Stimulated activated naive CD8-positive, alpha-beta T cell treated with anti-CD3 and anti-CD28 coated beads, Interleukin-15, Interleukin-2, amounts not matched to agents 100 U/mL and 50 U/mL, for 24 hours (primary cell): ENCODE results near the gene COL11A2.

Experiments
- ATAC-seq: fragments of 150-1000 bp; cut with Tn5 transposase; one replicate; pipeline ENCODE4 v1.10.0; 2021
- DNase-seq: peaks from one replicate; pipeline ENCODE4 v3.0.0; 2021

Gene COL11A2

GRCh38 chr6:33171880-33172687 lies 20.2 kb downstream of the COL11A2 start:
- ATAC-seq (no peak), DNase-seq (no peak)

- DNase-seq (no peak), ATAC-seq (no peak)
Observed at GRCh38 chr6:33171016-33171879, 21.0 kb downstream of the COL11A2 start.

DNA sequence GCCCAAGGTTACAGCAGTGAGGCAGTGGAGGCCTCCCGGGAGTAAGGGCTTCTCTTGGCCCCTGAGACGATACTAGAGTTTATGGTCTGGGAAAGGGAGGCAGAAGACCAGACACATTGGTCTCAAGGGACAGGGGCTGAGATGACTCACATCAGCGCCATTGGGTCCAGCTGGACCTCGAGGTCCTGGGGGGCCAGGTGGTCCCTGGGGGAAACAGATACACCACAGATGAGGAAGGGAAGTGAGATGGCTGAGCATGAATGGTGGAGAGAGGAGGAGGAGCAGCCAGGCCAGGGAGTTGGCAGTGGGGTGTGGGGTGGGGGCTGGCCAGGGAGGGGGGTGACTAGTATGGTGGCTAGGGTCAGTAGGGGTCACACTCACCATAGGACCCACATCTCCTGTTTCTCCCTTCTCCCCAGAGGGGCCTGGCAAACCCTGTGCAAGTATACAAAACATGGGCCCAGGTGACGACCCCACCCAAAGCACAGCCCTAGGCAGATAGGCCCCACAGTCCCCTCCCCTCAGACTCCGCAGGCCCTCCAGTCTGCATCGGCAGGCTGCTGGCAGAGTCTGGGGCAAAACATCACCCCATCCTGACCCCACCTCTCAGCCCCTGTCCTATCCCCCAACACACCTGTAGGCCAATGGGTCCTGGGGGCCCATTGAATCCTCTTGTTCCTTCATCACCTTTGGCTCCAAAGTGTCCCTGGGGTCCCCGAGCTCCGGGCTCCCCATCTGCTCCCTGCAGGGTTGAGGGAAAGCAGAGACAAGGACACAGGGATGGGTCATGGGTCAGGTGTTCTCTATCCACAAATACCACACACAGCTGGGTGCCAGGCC lies 21.9 kb downstream of the COL11A2 start:
- DNase-seq (no peak), ATAC-seq (peak; percentile 4)

DNA sequence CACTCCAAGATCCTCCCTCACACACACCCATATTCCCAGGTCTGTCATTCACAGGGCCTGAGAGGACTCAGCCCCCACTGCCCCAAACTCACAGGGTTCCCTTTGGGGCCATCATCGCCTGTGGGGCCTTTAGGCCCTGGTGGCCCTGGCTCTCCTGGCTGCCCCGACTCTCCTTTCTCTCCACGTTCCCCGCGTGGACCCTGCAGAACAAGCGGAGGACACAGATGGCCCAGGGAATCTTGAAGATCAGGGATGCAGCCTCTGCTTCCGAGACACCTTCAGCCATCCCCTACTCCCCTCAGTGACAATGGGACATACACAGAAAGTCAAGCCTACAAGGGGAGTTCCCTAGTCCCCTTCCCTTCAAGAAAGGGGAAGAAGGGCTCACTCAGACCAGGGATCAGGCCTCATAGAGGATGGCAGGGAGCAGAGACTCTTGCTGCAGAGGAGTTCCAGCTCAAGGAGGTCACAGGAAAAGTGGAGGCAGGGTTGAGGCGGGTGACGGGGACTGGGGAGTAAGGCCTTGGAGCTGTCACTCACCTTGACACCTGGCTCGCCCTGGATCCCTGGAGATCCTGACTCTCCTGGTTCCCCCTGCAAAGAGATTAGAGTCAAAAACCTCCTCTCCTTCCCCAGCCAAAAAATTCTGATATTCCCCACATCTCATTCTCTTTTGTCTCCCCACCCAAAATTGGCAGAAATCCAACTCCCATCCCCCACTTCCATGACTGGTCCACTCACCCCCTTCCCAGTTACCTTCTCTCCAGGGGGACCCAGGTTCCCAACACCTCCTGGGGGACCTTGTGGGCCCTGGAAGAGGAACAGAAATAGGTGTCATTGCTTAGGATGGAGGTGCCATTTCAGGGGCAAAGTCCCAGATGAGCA lies 22.7 kb downstream of the COL11A2 start:
- ATAC-seq, result no peak
- no peak for DNase-seq

DNA sequence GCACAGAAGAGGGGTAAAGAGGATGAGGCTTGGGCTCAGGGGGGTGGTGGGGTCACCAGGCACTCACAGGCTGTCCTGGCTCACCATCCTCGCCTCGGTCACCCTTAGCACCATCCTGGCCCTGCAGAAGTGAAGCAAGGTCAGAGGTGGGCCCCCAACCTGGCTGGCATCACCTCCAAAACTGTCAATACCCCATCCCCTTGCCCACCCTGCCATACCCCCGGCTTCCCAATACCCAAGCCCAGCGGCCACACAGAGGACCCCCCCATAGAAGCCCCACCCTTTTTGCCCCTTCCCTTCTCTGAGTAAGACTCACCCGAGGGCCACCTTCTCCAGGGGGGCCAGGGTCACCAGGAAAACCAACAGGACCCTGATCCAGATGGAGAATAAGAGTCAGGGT lies 23.6 kb downstream of the COL11A2 start:
- no peak for ATAC-seq

GRCh38 chr6:33168284-33168601 lies 24.0 kb downstream of the COL11A2 start:
- DNase-seq (no peak), ATAC-seq (no peak)

More for the DNA sequence above, 23.6 kb downstream of the COL11A2 start:
- DNase-seq, result no peak

DNA sequence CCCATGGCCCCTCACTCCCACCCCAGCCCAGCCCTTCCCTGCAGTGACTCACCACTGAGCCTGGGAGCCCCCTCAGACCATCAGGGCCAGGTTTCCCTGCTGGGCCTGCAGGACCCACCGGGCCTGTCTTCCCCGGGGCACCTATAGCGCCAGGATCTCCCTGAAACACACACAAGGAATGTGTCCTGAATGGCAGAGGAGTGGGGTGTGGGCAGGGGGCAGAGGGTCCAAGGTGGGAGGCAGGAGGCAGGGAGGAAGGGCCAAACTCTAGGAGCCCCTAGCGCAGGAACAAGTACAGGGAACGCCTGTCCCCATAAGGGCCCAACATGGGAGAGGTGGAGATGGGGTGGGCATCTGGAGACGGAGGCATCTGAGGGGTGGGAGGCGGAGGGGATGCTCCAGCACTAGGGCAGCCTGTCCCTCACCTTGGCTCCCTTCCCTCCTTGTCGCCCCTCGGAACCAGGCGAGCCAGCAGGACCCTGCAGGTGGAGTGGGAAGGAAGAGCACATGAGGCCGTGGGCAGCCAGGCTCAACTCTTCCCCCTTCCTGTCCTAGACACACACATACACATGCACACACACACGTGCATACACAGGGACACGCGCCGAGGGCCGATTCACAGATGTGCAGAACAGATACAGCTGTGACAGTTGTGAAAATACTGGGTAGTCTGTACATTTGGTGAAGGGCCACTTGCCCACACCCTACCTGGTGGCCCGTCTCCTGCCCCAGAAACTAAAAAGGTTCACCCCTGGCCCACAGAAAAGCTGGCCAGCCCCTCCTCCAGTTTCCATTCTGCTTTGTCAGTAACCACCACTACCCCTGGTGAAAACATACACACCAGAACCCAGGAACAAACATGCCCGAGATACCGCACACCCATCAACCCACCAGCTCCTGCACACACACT lies 24.6 kb downstream of the COL11A2 start:
- ATAC-seq (no peak), DNase-seq (no peak)

DNA sequence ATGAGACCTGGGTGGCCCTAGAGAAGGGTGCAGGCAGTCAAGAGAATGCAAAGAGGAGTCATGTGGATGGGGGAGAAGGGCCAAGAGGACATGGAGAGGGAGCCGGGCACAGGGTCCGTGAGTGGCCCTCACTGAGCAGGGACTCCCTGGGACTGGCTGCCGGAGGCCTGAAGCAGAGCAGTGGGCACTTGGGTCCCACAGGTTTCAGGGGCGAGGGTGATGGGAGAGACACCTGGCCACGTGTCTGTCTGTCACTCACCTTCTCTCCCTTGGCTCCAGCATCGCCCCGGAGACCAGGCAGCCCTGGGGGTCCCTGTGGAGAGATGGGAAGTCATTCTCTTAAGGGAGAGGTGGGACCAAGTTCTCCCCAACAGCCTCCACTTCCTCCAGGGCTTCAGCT lies 25.5 kb downstream of the COL11A2 start:
- no peak for DNase-seq
- ATAC-seq, result no peak

DNA sequence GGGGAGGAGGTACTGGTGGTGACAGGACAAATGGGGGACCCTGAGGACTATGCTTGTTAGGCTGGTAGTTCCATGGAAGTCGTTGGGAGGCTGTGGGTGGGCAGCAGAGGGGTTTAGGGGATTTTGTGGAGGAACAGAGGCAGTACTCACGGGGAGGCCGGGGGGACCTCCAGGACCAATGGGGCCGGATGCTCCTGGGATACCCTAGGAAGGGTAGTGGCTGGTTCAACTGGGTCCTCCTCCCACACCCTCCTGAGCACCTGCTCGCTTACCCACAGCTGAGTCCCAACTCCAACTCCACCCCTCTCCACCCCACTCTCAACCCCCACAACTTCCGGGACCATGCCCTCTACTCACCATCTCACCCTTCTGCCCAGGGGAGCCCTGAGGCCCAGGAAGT lies 25.9 kb downstream of the COL11A2 start:
- DNase-seq (no peak), ATAC-seq (no peak)

DNA sequence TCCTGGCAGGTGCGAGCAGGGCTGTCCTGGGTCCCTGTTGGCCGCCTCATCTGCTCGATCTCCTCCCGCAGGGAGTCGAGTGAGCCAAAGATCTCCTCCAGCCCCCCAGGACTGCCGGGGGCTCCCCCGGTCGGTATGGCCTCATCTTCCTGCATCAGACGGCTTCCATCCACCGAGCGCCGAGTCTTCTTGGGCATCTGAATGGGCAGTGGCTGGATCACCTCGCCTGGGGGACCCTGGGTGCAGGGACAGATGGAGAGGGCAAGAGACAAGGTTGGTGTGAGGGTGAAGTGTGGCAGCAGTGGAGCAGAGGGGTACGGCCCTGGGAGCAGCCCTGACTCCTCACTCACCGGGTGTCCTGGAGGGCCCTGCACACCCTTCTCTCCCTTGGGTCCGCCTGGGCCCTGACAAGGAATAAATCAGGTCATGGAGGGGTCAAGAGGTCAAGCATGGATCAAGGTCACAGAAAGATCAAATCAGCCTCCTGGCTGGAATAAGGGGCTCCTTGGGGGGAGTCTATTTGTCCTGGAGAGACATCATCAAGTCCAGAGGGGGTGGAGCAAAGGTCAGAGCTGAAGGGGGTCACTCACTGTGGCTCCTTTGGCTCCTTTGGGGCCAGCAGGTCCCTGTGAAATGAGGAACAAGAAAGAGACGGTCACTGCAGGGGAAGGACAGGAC lies 26.5 kb downstream of the COL11A2 start:
- DNase-seq, result no peak
- ATAC-seq, result no peak

DNA sequence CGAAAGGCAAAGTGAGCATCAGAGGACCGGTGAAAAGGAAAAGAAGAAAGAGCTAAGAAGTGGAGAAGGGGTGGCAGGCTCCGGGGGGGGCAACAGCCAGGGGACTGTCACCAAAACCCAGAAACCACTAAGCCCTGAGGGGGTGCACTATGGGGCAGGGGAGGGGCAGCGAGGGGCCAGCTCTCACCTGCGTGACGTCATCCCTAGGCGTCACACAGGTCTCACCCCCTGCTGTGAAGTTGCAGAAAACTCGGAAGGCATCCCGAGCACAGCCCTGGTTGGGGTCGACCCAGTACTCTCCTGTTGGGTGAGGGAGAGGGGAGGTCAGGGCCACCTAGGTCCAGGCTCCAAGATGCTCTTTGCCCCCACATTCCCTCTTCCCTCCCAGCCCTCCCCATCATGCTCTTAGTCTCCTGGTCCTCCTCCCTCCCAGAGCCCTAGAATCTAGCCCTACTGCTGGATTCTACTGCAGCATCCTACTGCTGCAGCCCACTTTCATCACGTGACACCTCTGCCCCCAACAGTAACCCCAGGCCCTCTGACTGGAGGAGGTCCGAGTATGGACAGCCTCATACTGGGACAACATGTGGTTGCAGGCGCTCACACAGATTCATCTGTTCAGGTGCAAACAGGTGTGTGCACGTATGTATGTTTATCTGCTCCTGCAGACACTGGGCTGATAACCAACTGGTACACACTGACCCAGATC lies 27.4 kb downstream of the COL11A2 start:
- no peak for DNase-seq
- ATAC-seq, result no peak

DNA sequence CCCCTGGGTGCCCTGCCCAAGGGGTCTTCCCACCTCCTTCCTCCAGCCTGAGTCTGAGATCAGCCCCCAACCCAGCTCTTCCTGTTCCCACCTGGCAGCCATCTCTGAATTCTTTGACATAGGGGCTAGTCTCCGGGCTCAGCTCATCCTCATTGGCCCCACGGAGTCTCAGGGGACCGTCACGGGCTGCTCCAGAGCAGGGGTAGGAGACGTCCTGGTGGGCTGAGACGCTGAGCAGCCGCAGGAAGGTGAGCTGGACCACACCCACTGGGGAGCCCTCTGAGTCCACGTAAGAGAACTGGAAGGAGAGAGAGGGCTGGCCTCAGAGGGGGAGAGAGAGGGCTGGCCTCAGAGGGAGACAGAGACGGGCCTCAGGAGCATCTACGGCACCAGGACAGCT lies 28.1 kb downstream of the COL11A2 start:
- no peak for ATAC-seq
- DNase-seq, result no peak

- ATAC-seq (no peak), DNase-seq (no peak)
Observed at GRCh38 chr6:33163540-33163939, 28.7 kb downstream of the COL11A2 start.

GRCh38 chr6:33161354-33162331 lies 30.6 kb downstream of the COL11A2 start:
- ATAC-seq (peak; percentile 90), DNase-seq (peak; percentile 91)

DNA sequence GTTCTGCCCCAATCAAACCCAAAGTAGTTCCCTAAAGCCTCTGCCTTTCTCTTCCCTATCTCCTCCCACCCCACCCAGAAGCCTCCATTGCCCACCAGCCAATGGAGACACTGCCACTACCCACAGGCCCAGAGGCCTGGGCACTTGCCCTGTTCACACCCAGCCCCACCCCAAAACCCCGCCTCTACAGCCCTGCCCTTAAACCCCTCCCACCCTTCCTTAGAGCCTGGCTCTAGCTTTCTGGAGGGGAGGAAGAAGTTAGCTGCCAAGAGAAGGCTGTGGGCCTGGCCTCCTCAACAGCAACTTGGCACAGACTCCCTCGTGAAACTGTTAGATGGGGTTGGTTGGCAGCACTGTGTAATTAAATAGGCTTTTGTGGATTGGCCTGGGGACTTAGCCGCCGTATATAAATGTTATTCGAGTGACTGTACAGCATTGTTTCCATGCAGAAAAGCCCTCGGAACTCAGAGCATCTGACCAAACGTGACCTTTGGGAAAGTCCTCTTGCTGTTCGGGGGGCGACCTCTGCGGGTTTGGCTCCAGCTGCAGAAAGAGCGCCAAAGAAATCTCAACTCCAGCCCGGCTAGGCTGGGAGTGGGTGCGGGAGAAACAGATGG lies 31.4 kb downstream of the COL11A2 start:
- peak; percentile 28 for ATAC-seq
- DNase-seq, result peak; percentile 24

DNA sequence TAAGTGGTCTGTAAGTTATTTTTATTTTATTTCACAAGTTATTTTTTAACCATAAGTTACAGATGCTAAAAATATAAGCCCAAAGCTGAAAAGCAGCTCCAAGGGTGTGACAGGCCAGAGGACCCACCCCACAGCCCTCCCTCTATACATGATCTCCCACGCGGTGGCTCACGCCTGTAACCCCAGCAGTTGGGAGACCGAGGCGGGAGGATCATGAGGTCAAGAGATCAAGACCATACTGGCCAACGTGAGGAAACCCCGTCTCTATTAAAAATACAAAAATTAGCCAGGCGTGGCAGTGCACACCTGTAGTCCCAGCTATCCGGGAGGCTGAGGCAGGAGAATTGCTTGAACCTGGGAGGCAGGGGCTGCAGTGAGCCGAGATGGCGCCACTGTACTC lies 32.2 kb downstream of the COL11A2 start:
- DNase-seq (no peak), ATAC-seq (no peak)

DNA sequence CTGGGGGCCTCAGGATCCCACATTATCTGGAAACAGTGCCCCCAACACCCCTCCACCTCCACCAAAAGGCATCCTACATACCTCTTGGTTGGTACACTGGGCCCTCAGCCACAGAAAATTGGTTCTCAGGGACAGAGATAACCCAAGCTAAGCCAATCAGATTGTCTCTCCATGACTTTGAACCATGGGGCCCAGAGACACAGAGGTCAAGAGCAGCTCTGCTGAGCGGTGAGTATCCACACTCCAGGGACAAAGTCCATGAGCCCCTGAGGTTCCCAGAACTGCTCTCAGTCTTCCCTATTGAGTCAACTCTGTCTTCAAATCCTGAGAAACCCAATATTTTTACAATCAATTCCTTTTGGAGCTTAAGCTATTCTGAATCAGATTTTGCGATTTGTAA lies 35.3 kb downstream of the COL11A2 start:
- ATAC-seq, result no peak
- DNase-seq, result no peak

DNA sequence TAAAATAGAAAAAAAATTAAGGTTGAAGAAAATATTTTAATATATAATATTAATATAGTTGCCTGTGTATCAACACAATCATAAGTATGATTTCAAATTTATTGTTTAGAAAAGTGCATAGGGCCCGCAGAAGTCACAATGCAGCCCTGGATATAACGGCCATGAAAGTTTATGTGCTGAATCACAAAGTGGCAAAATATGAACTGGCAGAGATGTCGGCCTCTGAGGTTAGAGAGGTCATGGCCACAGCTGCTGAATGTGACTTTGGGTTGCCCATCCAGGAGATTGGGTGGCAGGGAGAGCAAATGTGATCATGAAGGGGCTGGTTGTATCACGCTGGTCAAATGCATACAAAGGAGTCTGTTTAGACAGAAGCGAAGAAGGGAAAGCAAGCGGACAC lies 35.7 kb downstream of the COL11A2 start:
- no peak for ATAC-seq

More for the DNA sequence above, 35.7 kb downstream of the COL11A2 start:
- no peak for DNase-seq
